Dermis blood vessel endothelial cell (primary cell): ENCODE measurements around the gene ISL2. TPM values are rescaled to one million over a fixed set of nuclear protein-coding genes. Genes with fewer than 3 reads are reported as not detected.

Source experiments
- DNase-seq: peaks from one replicate; pipeline ENCODE4 v3.0.0; 2010
- total RNA-seq: library from RNA; depleted of rRNA; stranded (reverse); fragments of >200 nt; gene quantifications from 2 replicates; pipeline ENCODE4 v1.2.3, GENCODE V29; 2014

ISL2 gene
- total RNA-seq, 1 donor from 2014 or later, result 1.2 TPM

DNA sequence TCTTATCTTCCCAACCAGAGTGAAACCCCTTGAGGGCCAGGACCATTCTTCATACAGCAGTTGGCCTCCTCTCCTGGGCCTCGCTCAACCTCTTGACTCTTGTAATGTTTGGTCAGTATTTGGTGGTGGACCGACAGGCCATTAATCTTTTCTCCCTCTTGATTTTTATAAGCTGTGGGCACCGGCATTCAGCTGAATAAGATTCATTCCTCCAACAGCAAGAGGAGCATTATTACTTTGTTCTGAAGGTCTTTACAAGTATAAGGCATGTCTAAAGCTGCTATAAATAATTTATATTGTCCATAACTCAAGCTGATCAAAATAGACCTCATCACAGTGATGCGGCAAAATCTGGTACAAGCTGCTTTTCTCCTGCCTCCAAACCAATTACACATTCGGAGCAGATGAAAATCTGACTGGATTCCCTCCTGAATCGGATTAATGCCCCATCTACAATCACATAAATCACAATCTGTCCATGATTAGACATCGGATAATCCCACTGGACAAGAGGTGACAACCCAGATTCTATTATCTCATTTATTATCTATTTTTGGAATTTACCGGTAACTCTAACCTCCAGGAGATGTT is 8.4 kb upstream of the ISL2 start:
- no peak for DNase-seq

DNA sequence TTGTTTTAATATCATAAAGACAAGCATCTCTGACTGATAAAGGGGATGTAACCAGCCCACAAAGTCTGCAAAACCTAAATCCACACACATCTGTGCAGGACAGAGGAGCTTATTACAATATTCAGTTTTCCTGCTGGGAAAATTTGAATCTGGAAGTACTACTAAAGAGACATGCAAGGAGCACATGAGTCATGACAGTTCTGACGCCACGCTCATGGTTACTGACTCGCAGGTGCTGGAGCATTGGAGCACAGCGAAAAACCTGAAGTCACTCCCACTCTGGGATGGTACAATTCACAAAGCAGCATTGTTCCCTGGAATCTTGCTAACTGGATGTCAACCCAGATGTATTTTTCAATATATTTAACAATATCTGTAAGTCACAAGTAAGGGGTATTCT is 7.6 kb upstream of the ISL2 start:
- DNase-seq, result no peak

DNA sequence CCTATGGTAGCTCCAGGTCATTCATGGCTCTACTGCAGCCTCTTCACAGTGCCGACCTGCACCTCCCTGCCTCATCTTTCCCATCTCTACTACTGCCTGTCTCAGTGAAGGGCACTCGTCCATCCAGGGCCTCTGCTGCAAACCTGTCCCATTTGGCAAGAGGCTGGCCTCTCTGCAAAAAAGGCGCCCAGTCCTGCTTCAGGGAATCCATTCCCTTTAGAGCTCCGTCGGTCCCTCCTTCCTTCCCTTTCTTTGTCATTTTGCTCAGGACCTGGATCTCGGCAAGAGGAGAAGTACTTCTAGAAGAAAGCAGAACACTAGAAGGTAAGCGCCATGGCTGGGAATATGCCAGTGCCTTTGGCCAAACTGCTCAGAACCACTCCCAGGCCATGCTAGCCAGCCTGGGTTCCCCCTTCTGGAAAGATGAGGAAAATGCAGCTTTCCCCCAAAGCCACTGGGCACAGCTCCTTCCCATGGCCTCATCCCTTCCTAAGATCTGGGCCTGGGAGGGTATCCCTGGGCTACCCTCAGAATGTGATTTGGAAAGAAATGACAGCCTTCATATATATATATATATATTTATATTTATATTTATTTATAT is 6.4 kb upstream of the ISL2 start:
- DNase-seq, result peak; percentile 75

DNA sequence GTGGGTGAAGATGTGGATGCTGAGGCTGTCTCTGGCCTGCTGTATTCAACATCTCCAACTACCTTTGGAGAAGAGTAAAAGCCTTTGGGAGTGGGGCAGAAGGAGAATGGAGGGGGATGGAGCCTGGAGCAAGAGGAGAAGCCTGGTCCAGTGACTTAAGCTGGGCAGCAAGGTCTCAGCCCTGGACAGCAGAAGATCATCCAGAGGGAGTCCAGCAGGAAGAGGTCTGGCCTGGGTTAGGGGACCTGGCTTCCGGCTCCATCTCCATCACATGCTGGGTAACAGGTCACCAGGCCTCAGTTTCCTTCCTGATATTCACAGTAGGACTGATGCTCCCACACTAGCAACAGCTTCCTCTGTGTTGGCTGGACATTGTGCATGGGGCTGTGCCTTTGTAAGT is 3.8 kb upstream of the ISL2 start:
- DNase-seq, result no peak

DNA sequence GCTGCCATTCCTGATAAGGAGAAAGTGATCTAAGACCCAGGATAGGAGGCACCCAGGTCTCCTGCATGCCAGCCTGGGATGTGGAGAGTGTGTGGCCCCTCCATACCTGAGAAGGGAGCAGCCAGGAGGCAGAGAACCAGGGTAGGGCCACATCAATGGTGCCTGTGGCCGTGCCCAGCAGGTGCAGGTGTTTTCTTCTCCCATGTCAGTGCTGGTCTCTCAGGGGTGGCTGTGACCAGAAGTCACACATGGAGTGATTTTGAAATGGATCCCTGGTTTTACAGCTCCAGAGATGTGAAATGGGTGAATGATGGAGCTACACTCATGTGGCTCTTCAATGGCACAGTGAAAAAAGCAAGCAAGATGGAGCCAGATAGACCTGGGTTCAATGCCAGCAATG is 3.3 kb upstream of the ISL2 start:
- DNase-seq, result no peak

DNA sequence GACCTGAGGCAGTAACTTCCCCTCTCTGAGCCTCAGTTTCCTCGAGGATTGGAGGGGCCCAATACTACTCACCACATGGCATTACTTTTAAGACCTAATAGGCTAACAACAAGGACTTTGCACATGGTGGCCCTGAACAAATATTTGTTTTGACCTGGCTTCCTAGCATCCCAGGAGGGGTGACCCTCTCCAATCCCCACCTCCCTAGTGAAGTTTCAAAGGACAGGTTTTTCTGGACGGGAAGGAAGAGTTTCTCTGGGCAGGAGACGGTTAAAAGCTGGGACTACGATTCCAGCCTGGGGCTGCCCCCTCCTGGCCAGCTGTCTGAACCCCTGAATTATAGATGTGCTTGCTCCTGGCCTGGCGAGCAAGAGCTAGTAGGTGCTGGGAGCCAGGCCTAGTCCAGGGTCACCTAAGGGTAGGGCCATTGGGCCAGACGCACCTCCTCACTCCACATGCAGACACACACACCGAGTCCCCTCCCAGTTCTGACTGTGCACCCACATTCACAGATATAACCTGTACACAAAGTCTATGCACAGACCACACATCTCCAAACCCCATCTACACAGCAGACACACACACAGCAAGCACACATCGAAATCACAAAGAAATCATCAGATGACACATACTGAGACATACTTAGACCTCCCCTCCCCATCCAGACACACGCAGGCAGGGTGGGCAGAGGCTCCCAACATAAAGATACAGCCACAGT is 2.7 kb upstream of the ISL2 start:
- peak; percentile 36 for DNase-seq

DNA sequence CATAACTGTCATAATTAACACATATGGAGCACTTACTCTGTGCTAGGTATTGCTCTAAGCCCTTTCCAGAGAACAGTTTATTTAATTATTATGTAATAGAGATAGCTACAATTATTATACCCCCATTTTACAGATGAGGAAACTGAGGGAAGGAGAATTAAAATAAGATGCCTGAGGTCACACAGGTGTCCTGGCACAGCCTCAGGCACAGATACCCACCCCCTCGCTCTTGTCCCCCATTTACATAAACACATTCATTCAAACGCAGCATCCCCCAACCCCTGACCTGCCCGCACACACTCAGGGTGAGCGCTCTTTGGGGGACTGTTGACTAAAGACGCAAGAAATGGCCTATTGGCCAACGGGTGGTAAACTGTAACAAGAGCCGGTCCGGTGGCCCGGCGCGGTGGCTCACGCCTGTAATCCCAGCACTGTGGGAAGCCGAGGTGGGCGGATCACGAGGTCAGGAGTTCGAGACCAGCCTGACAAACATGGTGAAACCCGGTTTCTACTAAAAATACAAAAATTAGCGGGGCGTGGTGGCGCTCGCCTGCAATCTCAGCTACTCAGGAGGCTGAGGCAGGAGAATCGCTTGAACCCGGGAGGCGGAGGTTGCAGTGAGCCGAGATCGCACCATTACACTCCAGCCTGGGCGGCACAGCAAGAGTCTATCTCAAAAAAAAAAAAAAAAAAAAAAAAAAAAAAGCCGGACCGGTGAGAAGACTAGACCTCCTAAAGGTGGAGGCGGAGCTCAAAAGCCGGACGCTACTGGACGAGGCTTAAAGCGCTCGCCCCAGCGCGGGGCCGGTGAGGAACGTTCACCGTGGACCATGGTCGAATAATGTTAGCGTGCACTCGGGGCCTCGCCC is 1.9 kb upstream of the ISL2 start:
- DNase-seq, result no peak

DNA sequence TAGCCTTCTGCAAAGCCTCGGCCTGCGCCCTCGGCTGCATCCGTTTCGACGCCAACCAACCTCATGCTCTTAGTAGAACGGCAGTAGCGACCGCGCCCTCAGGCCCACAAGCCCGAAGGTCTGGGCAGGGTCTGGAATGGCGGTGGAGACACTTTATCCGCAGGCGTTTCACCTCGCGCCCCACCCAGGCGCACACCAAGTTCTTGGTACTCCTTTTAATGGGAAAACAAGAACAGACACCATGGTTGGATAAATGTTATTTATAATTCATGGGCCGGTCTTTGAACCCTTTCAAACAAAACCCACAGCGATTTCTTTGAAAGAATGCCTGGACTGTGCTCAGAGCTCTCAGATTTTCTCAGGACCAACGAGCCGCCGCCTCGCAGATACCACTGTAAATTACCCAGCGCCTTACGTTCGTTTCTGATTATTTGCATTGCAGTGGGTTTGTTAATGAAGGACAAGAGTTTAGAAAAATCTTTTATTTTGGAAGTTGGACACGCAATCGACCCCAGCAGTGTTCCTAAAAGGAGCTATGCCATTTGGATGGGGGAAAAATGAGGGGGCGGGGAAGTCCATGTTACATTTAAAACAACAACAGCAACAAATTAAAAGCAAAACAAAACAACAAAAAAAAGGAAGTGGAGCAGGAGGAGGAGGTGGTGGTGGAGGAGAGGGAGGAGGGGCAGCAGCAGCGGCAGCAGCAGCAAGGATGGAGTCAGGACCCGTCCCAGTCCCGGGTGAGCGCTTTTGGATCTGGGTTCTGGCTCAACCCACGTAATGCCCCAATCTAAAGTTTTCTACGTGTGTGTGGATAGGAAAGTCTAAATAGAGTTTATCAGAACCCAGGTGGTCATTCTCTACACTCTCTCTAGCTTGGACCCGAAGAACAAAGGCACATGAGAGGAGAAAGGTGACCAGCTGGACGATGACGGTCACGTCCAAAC is 993 bp upstream of the ISL2 start:
- peak; percentile 20 for DNase-seq

DNA sequence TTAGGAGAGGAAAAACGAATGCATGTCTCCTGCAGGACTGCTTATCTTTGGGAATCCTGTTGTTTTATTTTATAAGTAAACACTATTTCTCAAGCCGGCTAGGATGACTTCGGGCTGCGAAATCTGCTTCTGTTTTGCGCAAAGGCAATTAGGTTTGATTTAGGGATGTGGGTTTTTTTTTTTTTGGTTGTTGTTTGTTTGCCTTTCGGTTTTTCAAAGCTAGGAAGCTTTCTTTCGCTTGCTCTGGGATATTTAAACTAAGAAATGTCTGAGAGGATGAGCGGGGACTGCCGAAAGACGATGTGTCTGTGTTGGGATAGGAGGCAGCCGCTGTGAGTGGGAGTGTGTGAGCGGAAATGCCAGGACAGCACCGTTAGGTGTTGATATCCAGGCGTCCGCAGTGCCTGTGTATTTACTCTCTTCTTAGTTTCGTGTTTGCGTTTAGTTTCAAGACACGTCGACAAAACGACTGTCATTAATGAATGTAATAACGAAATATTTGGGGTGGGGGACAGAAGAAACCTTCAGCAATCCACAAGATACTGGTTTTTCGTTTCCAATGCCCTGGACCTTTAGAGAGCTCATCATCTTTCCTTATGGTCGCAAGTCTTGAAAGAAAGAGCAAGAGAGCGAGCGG is 604 bp downstream of the ISL2 start:
- DNase-seq, result peak; percentile 17

DNA sequence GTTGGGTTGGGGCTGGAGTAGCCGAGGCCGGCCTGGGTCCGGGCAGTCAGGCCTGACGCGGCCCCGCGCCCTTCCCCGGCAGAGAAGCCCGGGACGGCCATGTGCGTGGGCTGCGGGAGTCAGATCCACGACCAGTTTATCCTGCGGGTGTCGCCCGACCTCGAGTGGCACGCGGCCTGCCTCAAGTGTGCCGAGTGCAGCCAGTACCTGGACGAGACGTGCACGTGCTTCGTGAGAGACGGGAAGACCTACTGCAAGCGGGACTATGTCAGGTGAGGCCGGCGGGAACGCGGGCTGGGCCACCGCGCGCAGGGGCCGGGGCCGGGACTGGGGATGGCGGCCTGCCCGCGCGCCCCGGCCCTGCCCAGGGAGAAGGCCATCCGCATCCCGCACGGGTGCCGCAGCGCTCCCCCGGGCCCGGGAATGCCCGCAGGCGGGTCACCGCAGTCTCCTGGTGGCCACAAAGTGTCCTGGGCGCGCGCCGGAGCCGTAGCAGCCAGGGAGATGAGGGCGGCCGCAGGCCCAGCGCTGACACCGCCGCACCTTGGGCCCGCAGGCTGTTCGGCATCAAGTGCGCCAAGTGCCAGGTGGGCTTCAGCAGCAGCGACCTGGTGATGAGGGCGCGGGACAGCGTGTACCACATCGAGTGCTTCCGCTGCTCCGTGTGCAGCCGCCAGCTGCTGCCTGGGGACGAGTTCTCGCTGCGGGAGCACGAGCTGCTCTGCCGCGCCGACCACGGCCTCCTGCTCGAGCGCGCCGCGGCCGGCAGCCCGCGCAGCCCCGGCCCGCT is 1.3 kb downstream of the ISL2 start:
- DNase-seq, result peak; percentile 27

DNA sequence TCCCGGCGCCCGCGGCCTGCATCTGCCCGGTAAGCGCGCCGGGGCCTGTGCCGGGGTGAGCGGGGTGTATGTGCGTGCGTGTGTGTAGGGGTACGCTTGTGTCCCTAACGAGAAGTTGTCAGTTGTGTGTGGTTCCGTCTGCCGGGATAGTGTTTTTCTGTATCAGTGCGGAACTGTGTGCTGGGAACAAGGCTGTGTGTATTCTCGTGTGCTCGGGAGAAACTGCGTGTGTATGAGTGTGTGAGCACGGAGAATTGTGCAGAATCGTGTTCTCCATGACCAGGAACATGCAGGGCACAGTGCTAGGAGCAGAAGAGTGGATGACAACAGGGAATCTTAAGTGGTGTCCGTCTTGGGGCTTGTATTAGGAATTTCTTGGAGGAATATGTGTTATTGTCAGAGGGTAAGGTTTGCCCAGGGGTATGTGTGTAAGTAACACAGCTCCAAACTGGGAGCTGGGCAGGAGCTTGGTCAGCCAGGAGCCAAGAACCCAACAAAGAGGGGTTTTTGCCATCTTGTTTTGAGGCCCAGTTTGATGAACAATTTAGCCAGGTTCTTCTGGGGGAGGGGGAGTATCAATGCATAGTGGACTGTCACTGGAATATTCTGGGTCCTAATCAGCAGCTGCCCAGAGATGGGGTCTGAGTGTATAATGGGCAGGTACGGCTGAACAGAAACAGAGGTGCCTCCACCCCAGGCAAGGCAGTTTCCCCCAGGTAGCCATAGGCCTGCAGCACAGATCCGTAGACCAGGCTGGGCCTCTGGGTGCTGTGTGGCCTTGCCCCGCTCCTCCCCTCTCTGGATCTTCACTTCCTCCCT is 2.1 kb downstream of the ISL2 start:
- DNase-seq, result no peak

DNA sequence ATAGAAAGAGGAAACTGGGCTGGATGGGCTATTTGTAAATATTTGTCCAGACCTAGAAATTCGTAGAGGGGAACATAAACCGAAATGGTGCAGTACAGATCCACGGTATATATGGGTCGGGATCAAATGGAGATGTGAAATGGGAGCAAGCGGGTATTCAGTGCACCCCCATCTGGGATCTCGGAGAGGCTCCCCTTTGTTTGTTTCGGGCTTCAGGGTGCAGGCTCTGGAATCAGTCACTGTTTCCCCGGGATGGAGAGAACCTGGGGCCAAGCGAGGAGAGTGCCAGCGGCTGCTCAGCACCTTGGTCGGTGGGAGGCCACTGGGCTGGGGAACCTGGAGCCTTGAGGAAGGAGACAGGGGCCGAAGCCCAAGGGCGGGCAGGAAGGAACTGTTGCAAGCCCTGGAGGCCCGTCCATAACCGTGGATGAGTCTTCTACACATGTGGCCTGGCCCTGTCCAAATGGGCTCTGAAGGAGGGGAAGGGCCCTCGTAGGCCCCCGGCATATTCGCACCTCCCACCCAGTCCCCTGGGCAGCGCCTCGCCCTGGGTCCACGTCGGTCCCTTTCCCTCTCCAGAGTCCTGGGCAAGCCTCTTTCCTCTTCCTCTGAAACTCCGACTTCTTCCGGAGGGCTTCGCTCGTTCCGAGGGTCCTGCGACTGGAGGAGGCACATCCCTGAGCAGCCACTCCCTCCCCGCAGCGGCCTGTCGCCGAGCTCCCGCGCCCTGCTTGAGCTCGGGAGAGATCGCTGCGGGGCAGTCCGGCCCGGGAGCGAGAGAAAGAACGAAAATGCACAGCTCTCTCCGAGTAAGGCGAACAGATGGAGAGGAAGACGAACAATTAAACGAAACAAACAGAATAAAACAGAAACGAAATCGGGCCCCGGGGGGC is 3.0 kb downstream of the ISL2 start:
- peak; percentile 24 for DNase-seq

DNA sequence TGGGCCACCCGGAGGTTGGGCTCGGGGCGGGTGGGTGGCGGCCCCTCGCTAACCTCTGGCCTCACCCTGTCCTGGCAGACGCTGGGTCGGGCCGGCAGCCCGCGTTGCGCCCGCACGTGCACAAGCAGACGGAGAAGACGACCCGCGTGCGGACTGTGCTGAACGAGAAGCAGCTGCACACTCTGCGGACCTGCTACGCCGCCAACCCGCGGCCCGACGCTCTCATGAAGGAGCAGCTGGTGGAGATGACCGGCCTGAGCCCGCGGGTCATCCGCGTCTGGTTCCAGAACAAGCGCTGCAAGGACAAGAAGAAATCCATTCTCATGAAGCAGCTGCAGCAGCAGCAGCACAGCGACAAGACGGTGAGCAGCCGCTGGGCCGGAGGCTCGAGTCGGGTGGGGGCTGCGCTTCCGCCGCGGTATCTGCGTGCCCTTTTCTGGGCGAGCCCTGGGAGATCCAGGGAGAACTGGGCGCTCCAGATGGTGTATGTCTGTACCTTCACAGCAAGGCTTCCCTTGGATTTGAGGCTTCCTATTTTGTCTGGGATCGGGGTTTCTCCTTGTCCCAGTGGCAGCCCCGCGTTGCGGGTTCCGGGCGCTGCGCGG is 3.7 kb downstream of the ISL2 start:
- DNase-seq, result peak; percentile 51

DNA sequence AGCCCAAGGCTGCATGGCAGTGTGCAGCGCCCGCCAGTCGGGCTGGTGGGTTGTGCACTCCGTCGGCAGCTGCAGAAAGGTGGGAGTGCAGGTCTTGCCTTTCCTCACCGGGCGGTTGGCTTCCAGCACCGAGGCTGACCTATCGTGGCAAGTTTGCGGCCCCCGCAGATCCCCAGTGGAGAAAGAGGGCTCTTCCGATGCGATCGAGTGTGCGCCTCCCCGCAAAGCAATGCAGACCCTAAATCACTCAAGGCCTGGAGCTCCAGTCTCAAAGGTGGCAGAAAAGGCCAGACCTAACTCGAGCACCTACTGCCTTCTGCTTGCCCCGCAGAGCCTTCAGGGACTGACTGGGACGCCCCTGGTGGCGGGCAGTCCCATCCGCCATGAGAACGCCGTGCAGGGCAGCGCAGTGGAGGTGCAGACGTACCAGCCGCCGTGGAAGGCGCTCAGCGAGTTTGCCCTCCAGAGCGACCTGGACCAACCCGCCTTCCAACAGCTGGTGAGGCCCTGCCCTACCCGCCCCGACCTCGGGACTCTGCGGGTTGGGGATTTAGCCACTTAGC is 4.3 kb downstream of the ISL2 start:
- peak; percentile 43 for DNase-seq

DNA sequence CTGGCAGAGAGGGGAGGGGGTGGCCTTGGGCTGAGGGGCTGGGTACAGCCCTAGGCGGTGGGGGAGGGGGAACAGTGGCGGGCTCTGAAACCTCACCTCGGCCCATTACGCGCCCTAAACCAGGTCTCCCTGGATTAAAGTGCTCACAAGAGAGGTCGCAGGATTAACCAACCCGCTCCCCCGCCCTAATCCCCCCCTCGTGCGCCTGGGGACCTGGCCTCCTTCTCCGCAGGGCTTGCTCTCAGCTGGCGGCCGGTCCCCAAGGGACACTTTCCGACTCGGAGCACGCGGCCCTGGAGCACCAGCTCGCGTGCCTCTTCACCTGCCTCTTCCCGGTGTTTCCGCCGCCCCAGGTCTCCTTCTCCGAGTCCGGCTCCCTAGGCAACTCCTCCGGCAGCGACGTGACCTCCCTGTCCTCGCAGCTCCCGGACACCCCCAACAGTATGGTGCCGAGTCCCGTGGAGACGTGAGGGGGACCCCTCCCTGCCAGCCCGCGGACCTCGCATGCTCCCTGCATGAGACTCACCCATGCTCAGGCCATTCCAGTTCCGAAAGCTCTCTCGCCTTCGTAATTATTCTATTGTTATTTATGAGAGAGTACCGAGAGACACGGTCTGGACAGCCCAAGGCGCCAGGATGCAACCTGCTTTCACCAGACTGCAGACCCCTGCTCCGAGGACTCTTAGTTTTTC is 4.9 kb downstream of the ISL2 start:
- peak; percentile 12 for DNase-seq

DNA sequence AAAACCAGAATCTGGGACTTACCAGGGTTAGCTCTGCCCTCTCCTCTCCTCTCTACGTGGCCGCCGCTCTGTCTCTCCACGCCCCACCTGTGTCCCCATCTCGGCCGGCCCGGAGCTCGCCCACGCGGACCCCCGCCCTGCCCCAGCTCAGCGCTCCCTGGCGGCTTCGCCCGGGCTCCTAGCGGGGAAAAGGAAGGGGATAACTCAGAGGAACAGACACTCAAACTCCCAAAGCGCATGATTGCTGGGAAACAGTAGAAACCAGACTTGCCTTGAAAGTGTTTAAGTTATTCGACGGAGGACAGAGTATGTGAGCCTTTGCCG is 5.4 kb downstream of the ISL2 start:
- no peak for DNase-seq

DNA sequence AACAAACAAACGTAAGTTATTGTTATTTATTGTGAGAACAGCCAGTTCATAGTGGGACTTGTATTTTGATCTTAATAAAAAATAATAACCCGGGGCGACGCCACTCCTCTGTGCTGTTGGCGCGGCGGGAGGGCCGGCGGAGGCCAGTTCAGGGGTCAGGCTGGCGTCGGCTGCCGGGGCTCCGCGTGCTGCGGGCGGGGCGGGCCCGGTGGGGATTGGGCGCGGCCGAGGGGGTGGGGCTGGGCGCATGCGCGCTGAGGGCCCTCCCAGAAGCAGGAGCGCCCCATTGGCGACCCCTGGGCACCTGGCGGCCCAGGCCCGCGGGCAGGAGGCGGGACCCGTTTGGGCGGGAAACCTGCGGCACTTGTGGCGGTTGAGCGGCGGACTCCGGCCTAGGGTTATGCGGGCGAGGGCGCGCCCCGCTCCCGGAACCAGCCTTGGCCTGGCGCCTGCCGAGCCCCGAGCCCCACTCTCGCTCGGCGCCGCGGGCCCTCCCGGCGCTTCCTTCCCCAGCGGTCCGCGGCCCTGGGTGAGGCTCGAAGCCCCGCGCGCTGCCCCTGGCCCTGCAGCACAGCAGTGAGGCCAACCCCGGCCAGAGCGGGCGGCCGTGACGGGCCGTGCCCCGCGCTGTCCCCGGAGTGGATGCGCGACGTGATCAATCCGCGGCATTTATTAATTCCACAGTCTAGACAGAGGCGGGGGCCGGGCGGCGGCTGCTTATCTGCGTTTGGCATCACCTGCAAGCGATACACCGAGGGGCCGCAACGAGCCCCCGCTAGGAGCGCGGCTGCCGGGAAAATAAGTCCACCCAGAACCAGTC is 6.0 kb downstream of the ISL2 start:
- DNase-seq, result no peak
